ENCODE results near the gene SCYGR7. TPM values are rescaled to one million over a fixed set of nuclear protein-coding genes. Genes with fewer than 3 reads are reported as not detected.

SCYGR7 gene
- total RNA-seq, 2 donors from 2014 or later, result not detected

GRCh38 chr2:227767830-227768229, 39.7 kb downstream of the SCYGR7 start:
- Mint-ChIP-seq H3K4me3 (no peak overlapping the region), H3K36me3 (ENCODE audit: low read depth) (peaks cover 2% of the 10 kb centered on the region), H3K27me3 (peaks cover 5% of the 10 kb centered on the region), H3K27ac (no peak overlapping the region), H3K4me1 (peaks cover 5% of the 10 kb centered on the region)
- DNase-seq, result peak in 1 of 3 donors; percentile 5
- ATAC-seq, result no peak
- no peaks in the 10 kb centered on the region for H3K9me3 ChIP-seq (ENCODE audit: control insufficient read depth, low read length, poor library complexity, severe bottlenecking)

- DNase-seq (no peak), ATAC-seq (no peak)
- H3K36me3 Mint-ChIP-seq (ENCODE audit: low read depth), result peaks cover 2% of the 10 kb centered on the region
- peaks cover 19% of the 10 kb centered on the region for H3K4me1 Mint-ChIP-seq
- no peaks in the 10 kb centered on the region for H3K9me3 ChIP-seq (ENCODE audit: control insufficient read depth, low read length, poor library complexity, severe bottlenecking)
- H3K27ac Mint-ChIP-seq, result no peak overlapping the region
- no peak overlapping the region for H3K4me3 Mint-ChIP-seq
- no peaks in the 10 kb centered on the region for H3K27me3 Mint-ChIP-seq
These were observed 44.1 kb downstream of the SCYGR7 start for GRCh38 chr2:227772197-227772661.

- H3K9me3 ChIP-seq (ENCODE audit: control insufficient read depth, low read length, poor library complexity, severe bottlenecking), result no peaks in the 10 kb centered on the region
- ATAC-seq, result no peak
- Mint-ChIP-seq H3K36me3 (ENCODE audit: low read depth) (peaks cover 2% of the 10 kb centered on the region), H3K27me3 (no peaks in the 10 kb centered on the region), H3K4me1 (peaks cover 19% of the 10 kb centered on the region), H3K4me3 (no peak overlapping the region), H3K27ac (no peak overlapping the region)
- no peak for DNase-seq
These were observed 44.8 kb downstream of the SCYGR7 start for GRCh38 chr2:227772932-227773331.

GRCh38 chr2:227774011-227774624, 46.0 kb downstream of the SCYGR7 start:
- H3K27ac Mint-ChIP-seq, result peak overlapping the region; percentile 57
- no peaks in the 10 kb centered on the region for H3K9me3 ChIP-seq (ENCODE audit: control insufficient read depth, low read length, poor library complexity, severe bottlenecking)
- no peak overlapping the region for H3K4me3 Mint-ChIP-seq
- no peaks in the 10 kb centered on the region for H3K27me3 Mint-ChIP-seq
- no peak for DNase-seq
- H3K36me3 Mint-ChIP-seq (ENCODE audit: low read depth), result peaks cover 2% of the 10 kb centered on the region
- H3K4me1 Mint-ChIP-seq, result peaks cover 19% of the 10 kb centered on the region
- ATAC-seq, result peak; percentile 72

GRCh38 chr2:227774895-227775842, 47.0 kb downstream of the SCYGR7 start:
- Mint-ChIP-seq H3K27me3 (no peaks in the 10 kb centered on the region), H3K4me3 (peak overlapping the region; percentile 46), H3K4me1 (peaks cover 19% of the 10 kb centered on the region), H3K27ac (peak overlapping the region; percentile 57), H3K36me3 (ENCODE audit: low read depth) (peaks cover 2% of the 10 kb centered on the region)
- no peaks in the 10 kb centered on the region for H3K9me3 ChIP-seq (ENCODE audit: control insufficient read depth, low read length, poor library complexity, severe bottlenecking)
- DNase-seq (no peak), ATAC-seq (no peak)

Other genes starting within 250 kb of the SCYGR7 start
- not detected for gene SCYGR2, start 129.4 kb upstream of the SCYGR7 start, total RNA-seq
- gene SCYGR3, start 113.5 kb upstream of the SCYGR7 start, total RNA-seq, result not detected
- gene SCYGR4, start 110.8 kb upstream of the SCYGR7 start, total RNA-seq, result under 1 TPM in 1 of 2 donors, not detected in 1; 0.99 TPM
- gene SCYGR5, start 61.5 kb upstream of the SCYGR7 start, total RNA-seq, result not detected
- gene SLC19A3, start 10.3 kb upstream of the SCYGR7 start, total RNA-seq, result not detected
- not detected for gene SCYGR6, start 3.6 kb upstream of the SCYGR7 start, total RNA-seq
- gene SCYGR8, start 17.6 kb downstream of the SCYGR7 start, total RNA-seq, result not detected
- 10 to 100 TPM; 24.3 to 39.7 TPM for gene CCL20, start 85.5 kb downstream of the SCYGR7 start, total RNA-seq
- gene DAW1, start 143.3 kb downstream of the SCYGR7 start, total RNA-seq, result not detected